Smooth muscle cell of the brain vasculature (primary cell): ENCODE measurements around the gene EGFL8.
"Not testable (repeated sequence)": the region's sequence is repeated elsewhere in the genome, so short reads cannot be mapped to it uniquely, and the experiment has no call there.

Experiments used
- DNase-seq: peaks from one replicate; pipeline ENCODE4 v3.0.0-alpha.2; 2012; ENCODE audit warnings: low read depth, low spot score

The EGFL8 gene

GRCh38 chr6:32183483-32184083, 19.2 kb downstream of the EGFL8 start:
- no peak for DNase-seq

GRCh38 chr6:32184084-32184640, 19.8 kb downstream of the EGFL8 start, which contains the start of gene AGER:
Gene AGER (minus strand): TSS chr6:32184253. CDS start chr6:32184222, 31 bp downstream.
- DNase-seq: no peak

GRCh38 chr6:32185681-32186131, 21.3 kb downstream of the EGFL8 start:
- DNase-seq: peak; percentile 33

- not testable (repeated sequence) for DNase-seq
Measured at GRCh38 chr6:32186151-32186840, 21.9 kb downstream of the EGFL8 start.

- no peak for DNase-seq
Measured at GRCh38 chr6:32187009-32187709, 22.8 kb downstream of the EGFL8 start.

GRCh38 chr6:32187725-32188380, 23.5 kb downstream of the EGFL8 start:
- not testable (repeated sequence) for DNase-seq

- no peak for DNase-seq
Measured at GRCh38 chr6:32188381-32189068, 24.1 kb downstream of the EGFL8 start.

GRCh38 chr6:32189069-32189741, 24.8 kb downstream of the EGFL8 start:
- no peak for DNase-seq

GRCh38 chr6:32189742-32190053, 25.3 kb downstream of the EGFL8 start:
- DNase-seq: no peak

- DNase-seq: peak; percentile 72
Measured at GRCh38 chr6:32190054-32190851, 25.9 kb downstream of the EGFL8 start, which contains the start of gene PBX2. Gene PBX2 (minus strand): TSS chr6:32190202. CDS start chr6:32189915, 287 bp downstream.

- no peak for DNase-seq
Measured at GRCh38 chr6:32190911-32191677, 26.7 kb downstream of the EGFL8 start.

GRCh38 chr6:32191696-32192607, 27.6 kb downstream of the EGFL8 start:
- DNase-seq: no peak

- DNase-seq: no peak
Measured at GRCh38 chr6:32192608-32193039, 28.2 kb downstream of the EGFL8 start, which contains the start of gene GPSM3. Gene GPSM3 (minus strand): TSS chr6:32192643. CDS start chr6:32192513, 130 bp downstream.

- not testable (repeated sequence) for DNase-seq
Measured at GRCh38 chr6:32193096-32193495, 28.7 kb downstream of the EGFL8 start.

GRCh38 chr6:32194388-32194787, 30.0 kb downstream of the EGFL8 start:
- no peak for DNase-seq

- peak; percentile 24 for DNase-seq
Measured at GRCh38 chr6:32194825-32195651, 30.6 kb downstream of the EGFL8 start.

GRCh38 chr6:32195652-32195901, 31.2 kb downstream of the EGFL8 start:
- peak; percentile 99 for DNase-seq
